ENCODE data around the gene SORBS2. TPM values are rescaled to one million over a fixed set of nuclear protein-coding genes. Genes with fewer than 3 reads are reported as not detected.

The SORBS2 gene
- total RNA-seq, 2 donors from 2014 or later: 7.0 to 13.8 TPM

DNA sequence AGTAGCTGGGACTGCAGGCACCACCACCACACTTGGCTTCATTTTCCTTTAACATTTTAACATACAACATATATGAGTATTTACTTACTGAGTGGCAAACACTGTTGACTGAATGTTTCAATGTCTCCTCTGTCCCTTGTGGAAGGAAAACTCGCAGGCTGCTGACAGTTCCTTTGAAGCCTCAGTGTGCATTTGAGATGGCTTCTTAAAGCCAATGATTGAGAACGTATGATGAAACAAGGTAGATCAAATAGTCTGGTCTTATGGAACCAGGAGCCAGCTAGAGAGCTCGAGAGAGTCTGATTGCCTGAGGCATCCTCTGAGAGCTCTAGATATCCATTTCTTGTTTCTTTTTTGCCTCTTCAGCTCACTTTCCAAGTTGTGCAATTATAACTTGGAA lies 233.7 kb downstream of the SORBS2 start:
- H3K4me1 Mint-ChIP-seq: peaks cover 10% of the 10 kb centered on the region
- no peak overlapping the region for H3K27ac ChIP-seq (ENCODE audit: low read depth, low read length)
- peaks cover 7% of the 10 kb centered on the region for H3K27me3 Mint-ChIP-seq (ENCODE audit: insufficient read depth)
- 92 to 100% methylated on average over 3 of the region's 3 CpGs for WGBS, 2 experiments (ENCODE audit: insufficient coverage in 1 of 2, insufficient read length in 1 of 2)
- no peaks in the 10 kb centered on the region for H3K36me3 ChIP-seq (ENCODE audit: control insufficient read depth, insufficient read depth, low read length)
- H3K9ac ChIP-seq (ENCODE audit: extremely low read depth, low read length, poor library complexity, severe bottlenecking): no peak overlapping the region
- no peaks in the 10 kb centered on the region for H3K27me3 ChIP-seq (ENCODE audit: control insufficient read depth, insufficient read depth, low read length, poor library complexity, severe bottlenecking)
- H3K9me3 Mint-ChIP-seq: peaks cover 3% of the 10 kb centered on the region
- TF ChIP-seq, protein P1, sequence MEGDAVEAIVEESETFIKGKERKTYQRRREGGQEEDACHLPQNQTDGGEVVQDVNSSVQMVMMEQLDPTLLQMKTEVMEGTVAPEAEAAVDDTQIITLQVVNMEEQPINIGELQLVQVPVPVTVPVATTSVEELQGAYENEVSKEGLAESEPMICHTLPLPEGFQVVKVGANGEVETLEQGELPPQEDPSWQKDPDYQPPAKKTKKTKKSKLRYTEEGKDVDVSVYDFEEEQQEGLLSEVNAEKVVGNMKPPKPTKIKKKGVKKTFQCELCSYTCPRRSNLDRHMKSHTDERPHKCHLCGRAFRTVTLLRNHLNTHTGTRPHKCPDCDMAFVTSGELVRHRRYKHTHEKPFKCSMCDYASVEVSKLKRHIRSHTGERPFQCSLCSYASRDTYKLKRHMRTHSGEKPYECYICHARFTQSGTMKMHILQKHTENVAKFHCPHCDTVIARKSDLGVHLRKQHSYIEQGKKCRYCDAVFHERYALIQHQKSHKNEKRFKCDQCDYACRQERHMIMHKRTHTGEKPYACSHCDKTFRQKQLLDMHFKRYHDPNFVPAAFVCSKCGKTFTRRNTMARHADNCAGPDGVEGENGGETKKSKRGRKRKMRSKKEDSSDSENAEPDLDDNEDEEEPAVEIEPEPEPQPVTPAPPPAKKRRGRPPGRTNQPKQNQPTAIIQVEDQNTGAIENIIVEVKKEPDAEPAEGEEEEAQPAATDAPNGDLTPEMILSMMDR (conservative IDR thresholded peaks at IDR 0.05): no peak
- H3K4me3 ChIP-seq (ENCODE audit: low read length): no peak overlapping the region
- H3K36me3 Mint-ChIP-seq (ENCODE audit: low read depth): no peaks in the 10 kb centered on the region
- no peak overlapping the region for H3K27ac Mint-ChIP-seq
- peaks cover 9% of the 10 kb centered on the region for H3K9me3 ChIP-seq (ENCODE audit: control insufficient read depth, low read length)
- H3K4me3 Mint-ChIP-seq: no peak overlapping the region
- DNase-seq: no peak
- H3K4me1 ChIP-seq (ENCODE audit: control insufficient read depth, insufficient read depth, low read length): no peaks in the 10 kb centered on the region

DNA sequence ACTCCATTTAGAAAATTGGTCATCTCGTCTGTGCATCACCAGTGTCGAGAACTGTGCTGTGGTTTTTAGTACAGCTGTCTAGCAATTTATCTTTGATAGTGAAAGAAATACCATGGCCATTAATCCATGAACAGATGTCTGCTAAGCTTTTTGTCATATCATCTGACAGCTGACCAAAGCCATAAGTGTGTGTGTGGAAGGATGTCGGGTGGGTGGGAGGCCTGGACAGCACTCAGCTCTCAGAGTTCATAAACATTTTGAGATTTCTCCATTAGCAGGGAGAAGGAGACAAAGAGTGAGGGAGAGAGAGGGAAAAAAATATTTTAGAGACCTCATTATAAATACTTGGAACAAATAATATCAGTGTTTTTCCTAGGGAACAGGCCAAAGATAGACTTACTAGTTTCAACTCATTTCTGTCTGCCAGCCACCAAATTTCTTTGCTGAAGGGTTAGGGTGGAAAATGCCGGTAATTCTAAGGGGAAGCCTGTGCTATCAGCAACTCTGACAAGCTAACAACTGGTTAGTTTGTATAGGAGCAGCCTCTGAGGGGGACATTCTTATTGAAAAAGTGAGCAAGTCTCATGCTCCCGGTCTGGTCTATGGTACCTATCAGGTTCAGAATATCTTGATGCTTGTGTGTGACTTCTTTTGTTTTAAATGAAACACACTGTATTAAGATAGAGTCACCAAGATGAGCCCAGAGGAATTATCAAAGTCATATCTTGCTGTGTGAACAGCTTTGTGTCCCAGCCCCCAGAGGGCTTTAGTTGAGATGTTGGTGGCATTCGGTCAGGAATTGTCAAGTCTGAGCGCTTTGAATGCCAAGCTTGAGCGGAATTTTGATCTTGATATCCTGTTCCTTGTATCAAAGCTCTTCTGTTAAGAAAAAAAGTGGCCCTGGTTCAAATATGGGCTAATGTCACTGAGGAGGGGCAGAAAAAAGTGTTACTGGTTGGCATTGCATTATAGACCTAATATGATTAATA lies 234.7 kb downstream of the SORBS2 start:
- H3K27me3 ChIP-seq (ENCODE audit: control insufficient read depth, insufficient read depth, low read length, poor library complexity, severe bottlenecking): no peaks in the 10 kb centered on the region
- H3K4me1 ChIP-seq (ENCODE audit: control insufficient read depth, insufficient read depth, low read length): no peaks in the 10 kb centered on the region
- Mint-ChIP-seq H3K4me1 (peaks cover 11% of the 10 kb centered on the region), H3K4me3 (no peak overlapping the region), H3K9me3 (peaks cover 3% of the 10 kb centered on the region), H3K27me3 (ENCODE audit: insufficient read depth) (no peaks in the 10 kb centered on the region), H3K36me3 (ENCODE audit: low read depth) (no peaks in the 10 kb centered on the region), H3K27ac (no peak overlapping the region)
- no peak overlapping the region for H3K9ac ChIP-seq (ENCODE audit: extremely low read depth, low read length, poor library complexity, severe bottlenecking)
- H3K4me3 ChIP-seq (ENCODE audit: low read length): no peak overlapping the region
- H3K27ac ChIP-seq (ENCODE audit: low read depth, low read length): no peak overlapping the region
- H3K9me3 ChIP-seq (ENCODE audit: control insufficient read depth, low read length): peaks cover 9% of the 10 kb centered on the region
- WGBS, 2 experiments (ENCODE audit: insufficient coverage in 1 of 2, insufficient read length in 1 of 2): 93 to 95% methylated on average over 7 to 8 of the region's 8 CpGs
- no peaks in the 10 kb centered on the region for H3K36me3 ChIP-seq (ENCODE audit: control insufficient read depth, insufficient read depth, low read length)
- DNase-seq: no peak
- TF ChIP-seq, protein P1 (conservative IDR thresholded peaks at IDR 0.05): no peak

DNA sequence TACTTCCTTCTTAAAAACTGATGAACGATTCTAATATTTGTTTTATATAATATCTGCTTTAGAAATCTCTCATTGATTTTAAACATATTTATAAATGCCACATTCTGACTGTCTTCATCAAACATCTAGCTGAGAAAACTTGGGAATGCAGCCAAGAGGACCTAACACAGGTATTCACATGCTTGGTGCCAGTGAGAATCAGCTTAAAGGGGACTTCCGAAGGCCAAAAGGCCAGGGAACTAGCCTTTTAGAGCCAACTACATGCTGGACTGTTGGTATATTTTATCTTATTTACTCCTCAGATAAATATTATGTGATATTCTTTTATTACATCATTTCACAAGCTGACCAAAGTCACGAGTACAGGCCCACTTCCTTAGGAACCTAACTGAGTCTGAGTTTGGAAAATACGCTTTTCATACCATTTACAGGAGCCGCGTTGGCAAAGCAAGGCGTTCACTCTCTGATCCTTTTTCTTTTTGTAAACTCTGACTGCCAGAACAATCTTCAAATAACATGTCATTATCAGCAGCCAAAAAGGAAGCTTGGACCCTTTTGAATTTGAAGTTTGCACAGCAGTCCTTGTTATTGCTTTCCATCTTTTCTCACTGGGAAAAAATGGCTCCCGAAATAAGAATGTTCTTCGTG lies 235.6 kb downstream of the SORBS2 start:
- TF ChIP-seq, protein P1 (conservative IDR thresholded peaks at IDR 0.05): no peak
- Histone ChIP-seq H3K4me3 (ENCODE audit: low read length) (no peak overlapping the region), H3K4me1 (ENCODE audit: control insufficient read depth, insufficient read depth, low read length) (no peaks in the 10 kb centered on the region), H3K36me3 (ENCODE audit: control insufficient read depth, insufficient read depth, low read length) (no peaks in the 10 kb centered on the region), H3K27me3 (ENCODE audit: control insufficient read depth, insufficient read depth, low read length, poor library complexity, severe bottlenecking) (no peaks in the 10 kb centered on the region), H3K9me3 (ENCODE audit: control insufficient read depth, low read length) (peaks cover 9% of the 10 kb centered on the region), H3K9ac (ENCODE audit: extremely low read depth, low read length, poor library complexity, severe bottlenecking) (no peak overlapping the region), H3K27ac (ENCODE audit: low read depth, low read length) (no peak overlapping the region)
- DNase-seq: no peak
- WGBS, 2 experiments (ENCODE audit: insufficient coverage in 1 of 2, insufficient read length in 1 of 2): 93 to 96% methylated on average over 7 to 9 of the region's 9 CpGs
- Mint-ChIP-seq H3K9me3 (peaks cover 6% of the 10 kb centered on the region), H3K36me3 (ENCODE audit: low read depth) (no peaks in the 10 kb centered on the region), H3K4me1 (peaks cover 11% of the 10 kb centered on the region), H3K27me3 (ENCODE audit: insufficient read depth) (no peaks in the 10 kb centered on the region), H3K27ac (no peak overlapping the region), H3K4me3 (no peak overlapping the region)

Measured in endodermal cell (in vitro differentiated cells).